ENCODE data around the gene UBE2Q2.
A peak's percentile ranks its signal among the peaks of the same experiment; 100 is the strongest.
"Not testable (repeated sequence)": the region's sequence is repeated elsewhere in the genome, so short reads cannot be mapped to it uniquely, and the experiment has no call there.

UBE2Q2 gene

GRCh38 chr15:75827691-75828090 is 15.6 kb upstream of the UBE2Q2 start:
- no peak for DNase-seq

- DNase-seq = no peak
These were observed 14.8 kb upstream of the UBE2Q2 start for GRCh38 chr15:75828429-75828828.

GRCh38 chr15:75830910-75831805 is 12.1 kb upstream of the UBE2Q2 start:
- no peak for DNase-seq

- no peak for DNase-seq
These were observed 11.5 kb upstream of the UBE2Q2 start for GRCh38 chr15:75831806-75832102.

- no peak for DNase-seq
These were observed 11.1 kb upstream of the UBE2Q2 start for GRCh38 chr15:75832114-75832513.

- no peak for DNase-seq
These were observed 9.2 kb upstream of the UBE2Q2 start for GRCh38 chr15:75834021-75834420.

- no peak for DNase-seq
These were observed 7.0 kb upstream of the UBE2Q2 start for GRCh38 chr15:75835990-75836958.

- peak; percentile 85 for DNase-seq
These were observed 6.3 kb upstream of the UBE2Q2 start for GRCh38 chr15:75836959-75837334.

GRCh38 chr15:75840659-75841058 is 2.6 kb upstream of the UBE2Q2 start:
- no peak for DNase-seq

GRCh38 chr15:75841626-75842025 is 1.6 kb upstream of the UBE2Q2 start:
- no peak for DNase-seq

GRCh38 chr15:75843678-75844581 is 683 bp downstream of the UBE2Q2 start:
- peak; percentile 65 for DNase-seq

GRCh38 chr15:75844629-75845335 is 1.5 kb downstream of the UBE2Q2 start:
- peak; percentile 54 for DNase-seq

GRCh38 chr15:75849167-75849566 is 5.9 kb downstream of the UBE2Q2 start:
- DNase-seq = no peak

GRCh38 chr15:75850708-75851107 is 7.5 kb downstream of the UBE2Q2 start:
- DNase-seq = no peak

- DNase-seq = not testable (repeated sequence)
These were observed 8.3 kb downstream of the UBE2Q2 start for GRCh38 chr15:75851566-75851965.

- no peak for DNase-seq
These were observed 14.6 kb downstream of the UBE2Q2 start for GRCh38 chr15:75857886-75858285.

GRCh38 chr15:75861750-75862402 is 18.6 kb downstream of the UBE2Q2 start:
- no peak for DNase-seq

- no peak for DNase-seq
These were observed 19.5 kb downstream of the UBE2Q2 start for GRCh38 chr15:75862796-75863195.

GRCh38 chr15:75864213-75865059 is 21.2 kb downstream of the UBE2Q2 start:
- DNase-seq = no peak

GRCh38 chr15:75866045-75866444 is 22.8 kb downstream of the UBE2Q2 start:
- not testable (repeated sequence) for DNase-seq

- DNase-seq = no peak
These were observed 23.7 kb downstream of the UBE2Q2 start for GRCh38 chr15:75866916-75867315.
